Natural killer cell (primary cell): ENCODE results near the gene CPEB3. TPM values are rescaled to one million over a fixed set of nuclear protein-coding genes. Genes with fewer than 3 reads are reported as not detected.
A peak's percentile ranks its signal among the peaks of the same experiment; 100 is the strongest.

Experiments used
- ATAC-seq, 3 donors: fragments of 150-1000 bp in 2 of 3; fragments of 200-7000 bp in 1 of 3; cut with Tn5 transposase; 1 replicate in 1 of 3; 2 replicates in 2 of 3; pipeline ENCODE4 v1.10.0; 2021; ENCODE audit warnings: mild to moderate bottlenecking in 2 of 3, moderate library complexity in 2 of 3
- DNase-seq, 2 donors: peaks; one replicate each; pipeline versions ENCODE4 v3.0.0 to v3.0.0-alpha.2; 2013 to 2021; ENCODE audit warnings: mixed read lengths in 1 of 2
- H3K27ac ChIP-seq: one replicate; pipeline ENCODE4 v1.5.1; 2013; ENCODE audit warnings: mild to moderate bottlenecking, low read length
- H3K27me3 ChIP-seq: one replicate; pipeline ENCODE4 v1.6.1; 2013; ENCODE audit warnings: low read length; ENCODE audit not compliant: control insufficient read depth, insufficient read depth
- H3K36me3 ChIP-seq: one replicate; pipeline ENCODE4 v1.6.1; 2013; ENCODE audit warnings: low read length; ENCODE audit not compliant: control insufficient read depth, insufficient read depth
- H3K4me1 ChIP-seq: one replicate; pipeline ENCODE4 v1.6.1; 2013; ENCODE audit warnings: low read length; ENCODE audit not compliant: control insufficient read depth, insufficient read depth
- H3K4me3 ChIP-seq: one replicate; pipeline ENCODE4 v1.5.1; 2013; ENCODE audit warnings: low read length
- H3K9me3 ChIP-seq: one replicate; pipeline ENCODE4 v1.6.1; 2013; ENCODE audit warnings: low read length; ENCODE audit not compliant: control insufficient read depth, insufficient read depth
- H3K27ac Mint-ChIP-seq, 2 donors: one replicate each; pipeline ENCODE4 v1.8.0; 2022; ENCODE audit warnings: mild to moderate bottlenecking in 2 of 2, mixed read lengths in 2 of 2, moderate library complexity in 1 of 2
- H3K27me3 Mint-ChIP-seq, 2 donors: one replicate each; pipeline ENCODE4 v1.8.0; 2022; ENCODE audit warnings: low read depth in 2 of 2, mixed read lengths in 2 of 2
- H3K36me3 Mint-ChIP-seq: one replicate; pipeline ENCODE4 v1.8.0; 2022; ENCODE audit warnings: mixed read lengths
- H3K4me1 Mint-ChIP-seq, 2 donors: one replicate each; pipeline ENCODE4 v1.8.0; 2022; ENCODE audit warnings: mixed read lengths in 2 of 2
- H3K4me3 Mint-ChIP-seq: one replicate; pipeline ENCODE4 v1.8.0; 2022; ENCODE audit warnings: mild to moderate bottlenecking, moderate library complexity, mixed read lengths
- H3K9me3 Mint-ChIP-seq, 2 donors: one replicate each; pipeline ENCODE4 v1.8.0; 2022; ENCODE audit warnings: mixed read lengths in 2 of 2
- CTCF ChIP-seq: fragments of 200-600 bp; IDR thresholded peaks from one replicate; pipeline ENCODE4 v1.8.0; 2022; ENCODE audit warnings: antibody characterized with exemption
- WGBS: methylation state at CpG from one replicate; pipeline ENCODE4 v1.1.7; 2013; ENCODE audit warnings: missing lambda C conversion rate; ENCODE audit not compliant: insufficient coverage; 5-methylcytosine and 5-hydroxymethylcytosine counted together
- intact Hi-C: fragments of 100-400 bp; cut with micrococcal nuclease; formaldehyde crosslinking; loops from one replicate; pipeline ENCODE4 v1.14.2; 2022
- total RNA-seq, 4 donors: library from RNA; stranded (reverse); fragments of 120-200 nt in 1 of 4; gene quantifications; one replicate each; pipeline versions ENCODE4 v1.2.3 to v1.2.4, GENCODE V29; 2013 to 2022

CPEB3 gene
- total RNA-seq, 3 donors from 2014 or later (not counting 1 experiment from before 2014, with no cell fraction given): 3.6 to 6.9 (median 5.4) TPM

- DNase-seq (peak in 1 of 2 donors; percentile 67), ATAC-seq (peak; percentile 50 to 65 (median 51))
- Mint-ChIP-seq H3K36me3 (no peaks in the 10 kb centered on the region), H3K4me3 (peak overlapping the region; percentile 93), H3K9me3 (no peaks in the 10 kb centered on the region), H3K27me3 (no peaks in the 10 kb centered on the region), H3K4me1 (peaks cover 42 to 46% of the 10 kb centered on the region in 2 donors), H3K27ac (peak overlapping the region; percentile 75 to 80)
- Histone ChIP-seq H3K27ac (no peak overlapping the region), H3K4me3 (no peak overlapping the region), H3K4me1 (peaks cover 14% of the 10 kb centered on the region), H3K36me3 (no peaks in the 10 kb centered on the region), H3K27me3 (no peaks in the 10 kb centered on the region), H3K9me3 (no peaks in the 10 kb centered on the region)
- intact Hi-C loops: loop anchor here (2.0 kb wide), 1 partner anchor 48 kb away; the partner anchor contains the start of genes CPEB3 and MARCHF5
- 3% methylated on average over 3 of the region's 8 CpGs for WGBS
- TF ChIP-seq CTCF: no peak
These were observed 47.8 kb downstream of the CPEB3 start for GRCh38 chr10:92242910-92243671.

DNA sequence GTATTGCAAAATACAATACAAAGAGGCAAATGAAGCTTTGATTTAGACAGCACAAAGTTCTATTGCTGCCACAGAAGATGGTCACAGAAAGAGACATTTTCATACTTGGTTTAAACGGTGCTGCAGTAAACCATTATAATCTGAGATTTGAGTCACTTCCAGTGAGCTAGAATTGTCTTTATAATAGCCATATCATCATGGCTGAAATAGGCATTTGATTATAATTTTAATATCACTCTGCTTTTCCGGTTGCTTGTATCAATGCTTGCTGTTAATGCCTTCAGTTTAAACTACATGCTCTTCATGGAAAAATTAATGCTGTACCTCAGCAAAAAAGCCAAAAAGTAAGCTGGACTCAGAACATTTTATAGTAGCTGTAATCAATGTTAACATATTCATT is 48.5 kb downstream of the CPEB3 start:
- H3K27me3 ChIP-seq: no peaks in the 10 kb centered on the region
- Mint-ChIP-seq H3K27me3 (no peaks in the 10 kb centered on the region), H3K9me3 (no peaks in the 10 kb centered on the region), H3K4me3 (peak overlapping the region; percentile 93), H3K4me1 (peaks cover 45 to 50% of the 10 kb centered on the region in 2 donors), H3K27ac (peak overlapping the region in 1 of 2 donors; percentile 12), H3K36me3 (no peaks in the 10 kb centered on the region)
- no peak for ATAC-seq
- peaks cover 14% of the 10 kb centered on the region for H3K4me1 ChIP-seq
- H3K4me3 ChIP-seq: no peak overlapping the region
- no peak for DNase-seq
- H3K9me3 ChIP-seq: no peaks in the 10 kb centered on the region
- H3K27ac ChIP-seq: no peak overlapping the region
- 64% methylated on average over 2 of the region's 2 CpGs for WGBS
- intact Hi-C loops: loop anchor here (2.0 kb wide), 1 partner anchor 48 kb away; the partner anchor contains the start of genes CPEB3 and MARCHF5
- no peaks in the 10 kb centered on the region for H3K36me3 ChIP-seq
- no peak for TF ChIP-seq CTCF

DNA sequence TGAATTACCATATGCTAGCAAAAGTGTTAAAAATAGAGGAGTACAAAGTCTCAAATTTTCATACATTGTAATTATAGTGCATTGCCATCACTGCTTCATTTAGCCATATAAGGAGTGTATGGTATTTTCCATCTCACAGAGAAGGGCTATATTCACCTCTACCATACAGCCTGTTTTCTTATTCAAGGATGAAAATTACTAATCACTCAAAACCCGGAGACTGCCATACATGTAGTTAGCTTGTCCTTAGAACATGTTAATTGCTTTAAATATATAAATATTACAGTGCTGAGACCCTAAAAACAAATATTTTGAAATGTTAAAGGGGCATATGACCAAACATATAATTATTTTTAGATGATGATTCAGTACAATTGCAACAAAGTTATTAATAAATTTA is 49.4 kb downstream of the CPEB3 start:
- Mint-ChIP-seq H3K4me3 (peak overlapping the region; percentile 94), H3K27me3 (no peaks in the 10 kb centered on the region), H3K27ac (peak overlapping the region; percentile 77 to 86), H3K9me3 (no peaks in the 10 kb centered on the region), H3K4me1 (peaks cover 45 to 54% of the 10 kb centered on the region in 2 donors), H3K36me3 (no peaks in the 10 kb centered on the region)
- peaks cover 14% of the 10 kb centered on the region for H3K4me1 ChIP-seq
- intact Hi-C loops: no loop called here
- DNase-seq (no peak), ATAC-seq (no peak)
- H3K27ac ChIP-seq: no peak overlapping the region
- TF ChIP-seq CTCF: no peak
- no peaks in the 10 kb centered on the region for H3K27me3 ChIP-seq
- no peaks in the 10 kb centered on the region for H3K9me3 ChIP-seq
- WGBS: no CpG with 5 or more reads among the region's 1 CpG
- H3K36me3 ChIP-seq: no peaks in the 10 kb centered on the region
- no peak overlapping the region for H3K4me3 ChIP-seq
